ENCODE results near the gene ADK. TPM values are rescaled to one million over a fixed set of nuclear protein-coding genes. Genes with fewer than 3 reads are reported as not detected.

ADK gene
- total and polyA plus RNA-seq, 2 of the 4 experiments (the other 2 are of a cell fraction): 30.6 to 40.9 TPM

DNA sequence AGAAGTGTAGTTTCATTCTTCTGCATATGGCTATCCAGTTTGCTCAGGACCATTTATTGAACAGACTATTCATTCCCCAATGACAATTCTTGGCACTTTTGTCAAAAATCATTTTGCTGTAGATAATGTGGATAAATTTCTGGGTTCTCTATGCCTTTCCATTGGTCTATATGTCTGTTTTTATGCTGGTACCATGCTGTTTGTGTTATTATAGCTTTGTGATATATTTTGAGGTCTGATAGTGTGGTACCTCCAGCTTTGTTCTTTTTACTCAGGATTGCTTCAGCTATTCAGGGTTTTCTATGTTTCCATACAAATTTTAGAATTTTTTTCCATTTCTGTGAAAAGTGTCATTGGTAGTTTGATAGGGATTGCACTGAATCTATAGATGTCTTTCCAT lies 360.0 kb downstream of the ADK start:
- no TSS peak for BruUV-seq (replicated peaks)
- ChIA-PET CTCF (no interaction called here), POLR2A (ENCODE audit: unreplicated experiment) (no interaction called here)
- H4K91ac ChIP-seq (ENCODE audit: insufficient read depth, low read depth, low read length): no peak overlapping the region
- H3K56ac ChIP-seq (ENCODE audit: extremely low read depth, insufficient read depth, low read length): no peak overlapping the region
- H2AFZ ChIP-seq (replicated peaks; ENCODE audit: low read length, poor library complexity): no peak overlapping the region
- peaks cover 11 to 15% of the 10 kb centered on the region in 2 experiments; a peak in 3 of 4 replicates for H3K79me1 ChIP-seq (ENCODE audit: low read depth in 1 of 2, low read length in 2 of 2)
- no peak overlapping the region for H2BK5ac ChIP-seq (ENCODE audit: low read depth, low read length, poor library complexity, severe bottlenecking)
- H3K4me3 ChIP-seq (ENCODE audit: insufficient read depth, low read depth, low read length): no peak overlapping the region
- no peak overlapping the region for H2AK5ac ChIP-seq (ENCODE audit: low read depth, low read length)
- H3K9me1 ChIP-seq (ENCODE audit: insufficient read depth, low read length): no peaks in the 10 kb centered on the region
- H3K4me2 ChIP-seq (ENCODE audit: low read depth, low read length): no peak overlapping the region
- no peak overlapping the region for H4K8ac ChIP-seq (ENCODE audit: low read depth in 2 of 2, low read length in 2 of 2)
- H4K5ac ChIP-seq (ENCODE audit: low read depth, low read length): no peak overlapping the region
- H2BK120ac ChIP-seq (ENCODE audit: low read depth, low read length): no peak overlapping the region
- no peaks in the 10 kb centered on the region for H4K20me1 ChIP-seq (ENCODE audit: insufficient read depth, low read length)
- no peak overlapping the region for H3K9ac ChIP-seq (ENCODE audit: low read depth, low read length)
- dilution Hi-C loops (cut with HindIII; ENCODE audit: low sequenced_read_pairs, unreplicated experiment): no loop called here
- no peak overlapping the region for H2BK15ac ChIP-seq (ENCODE audit: low read depth, low read length)
- in situ Hi-C loops (cut with MboI; ENCODE audit: low sequenced_read_pairs): no loop called here
- H3K27ac ChIP-seq (ENCODE audit: insufficient read depth, low read length): no peak overlapping the region
- no peak overlapping the region for H2BK20ac ChIP-seq (ENCODE audit: low read depth, low read length)
- no peaks in the 10 kb centered on the region for H3K36me3 ChIP-seq (ENCODE audit: control insufficient read depth, insufficient read depth, low read length)
- no peak overlapping the region for H3K14ac ChIP-seq (replicated peaks; ENCODE audit: low read depth, low read length)
- H2AK9ac ChIP-seq (replicated peaks; ENCODE audit: low read depth, low read length, poor library complexity): no peak overlapping the region
- H3K4ac ChIP-seq (ENCODE audit: low read depth, low read length): no peak overlapping the region
- H3K4me1 ChIP-seq (ENCODE audit: control insufficient read depth, insufficient read depth, low read length): no peaks in the 10 kb centered on the region
- no peak for DNase-seq
- no peaks in the 10 kb centered on the region for H3K27me3 ChIP-seq (ENCODE audit: control insufficient read depth, insufficient read depth, low read length)
- H3K23ac ChIP-seq (ENCODE audit: low read depth, low read length): no peak overlapping the region
- intact Hi-C loops (cut with micrococcal nuclease): no loop called here
- no peak overlapping the region for H3K18ac ChIP-seq (ENCODE audit: low read depth, low read length)
- ATAC-seq (ENCODE audit: low read depth): no peak
- H3K9me3 ChIP-seq (ENCODE audit: control insufficient read depth, insufficient read depth, low read length): peaks cover 7% of the 10 kb centered on the region
- no peak for TF ChIP-seq RCOR1 (IDR thresholded peaks at IDR 0.05; ENCODE audit: insufficient replicate concordance, low read length)
- no peak for TF ChIP-seq MAFK (IDR thresholded peaks at IDR 0.05; ENCODE audit: low read depth, low read length)
- TF ChIP-seq, protein P1, sequence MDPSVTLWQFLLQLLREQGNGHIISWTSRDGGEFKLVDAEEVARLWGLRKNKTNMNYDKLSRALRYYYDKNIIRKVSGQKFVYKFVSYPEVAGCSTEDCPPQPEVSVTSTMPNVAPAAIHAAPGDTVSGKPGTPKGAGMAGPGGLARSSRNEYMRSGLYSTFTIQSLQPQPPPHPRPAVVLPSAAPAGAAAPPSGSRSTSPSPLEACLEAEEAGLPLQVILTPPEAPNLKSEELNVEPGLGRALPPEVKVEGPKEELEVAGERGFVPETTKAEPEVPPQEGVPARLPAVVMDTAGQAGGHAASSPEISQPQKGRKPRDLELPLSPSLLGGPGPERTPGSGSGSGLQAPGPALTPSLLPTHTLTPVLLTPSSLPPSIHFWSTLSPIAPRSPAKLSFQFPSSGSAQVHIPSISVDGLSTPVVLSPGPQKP (IDR thresholded peaks at IDR 0.05; ENCODE audit: borderline replicate concordance, low read depth, low read length): no peak
- TF ChIP-seq CTCF (conservative IDR thresholded peaks at IDR 0.05; ENCODE audit: low read depth, low read length): no peak

Measured in IMR-90 (cell line).